Stimulated activated CD4-positive, alpha-beta T cell treated with anti-CD3 and anti-CD28 coated beads, Interleukin-1b, Interleukin-23, amount 100 ng/mL, for 4 hours (primary cell): ENCODE results near the gene WDPCP.
"Not testable (repeated sequence)": the region's sequence is repeated elsewhere in the genome, so short reads cannot be mapped to it uniquely, and the experiment has no call there.

Experiments used
- DNase-seq, 2 donors: peaks; one replicate each; pipeline ENCODE4 v3.0.0-alpha.2; 2020; ENCODE audit warnings: low read depth in 2 of 2

Gene WDPCP

DNA sequence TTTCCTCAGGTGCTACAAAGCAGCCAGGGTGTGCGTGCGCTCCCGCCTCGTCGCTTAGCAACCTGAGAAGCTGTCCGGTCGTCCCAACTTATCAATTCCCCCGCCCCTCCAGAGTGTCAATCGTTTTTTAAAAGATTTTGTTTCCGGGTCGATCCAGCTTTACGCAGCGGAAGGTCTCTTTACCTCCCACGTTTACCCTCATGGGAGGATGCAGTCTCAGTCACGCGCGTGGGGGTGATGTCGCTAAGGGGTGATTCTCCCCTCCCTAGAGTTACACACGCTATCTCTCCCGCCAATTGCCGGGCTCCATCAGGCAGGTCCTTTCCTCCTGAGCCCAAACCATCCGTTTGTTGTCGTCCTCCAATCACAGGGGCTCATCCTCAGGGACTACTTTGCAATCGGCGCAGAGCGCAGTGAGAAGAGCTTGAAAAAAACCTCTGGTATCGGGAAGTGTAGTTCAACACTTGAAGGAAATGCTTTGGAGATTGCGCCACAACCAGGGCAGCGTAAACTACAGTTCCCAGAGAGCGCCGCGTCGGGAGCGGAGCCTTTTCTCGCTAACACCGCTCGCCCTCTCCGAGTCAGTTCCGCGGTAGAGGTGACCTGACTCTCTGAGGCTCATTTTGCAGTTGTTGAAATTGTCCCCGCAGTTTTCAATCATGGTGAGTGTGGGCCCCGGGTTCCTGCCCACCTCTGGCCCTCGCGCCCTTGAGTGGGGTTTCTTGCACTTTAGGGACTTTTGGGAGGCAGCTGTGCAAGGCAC lies at the start of gene WDPCP, which contains the start of gene MDH1:
TSS of gene WDPCP (minus strand) at position 93 of the 763 bp plus-strand sequence. CDS start 206 bp downstream, outside the sequence.
TSS of gene MDH1 (plus strand) at position 579 of the 763 bp plus-strand sequence. CDS start at position 660, 81 bp downstream.
- DNase-seq = peak; percentile 82 to 88

DNA sequence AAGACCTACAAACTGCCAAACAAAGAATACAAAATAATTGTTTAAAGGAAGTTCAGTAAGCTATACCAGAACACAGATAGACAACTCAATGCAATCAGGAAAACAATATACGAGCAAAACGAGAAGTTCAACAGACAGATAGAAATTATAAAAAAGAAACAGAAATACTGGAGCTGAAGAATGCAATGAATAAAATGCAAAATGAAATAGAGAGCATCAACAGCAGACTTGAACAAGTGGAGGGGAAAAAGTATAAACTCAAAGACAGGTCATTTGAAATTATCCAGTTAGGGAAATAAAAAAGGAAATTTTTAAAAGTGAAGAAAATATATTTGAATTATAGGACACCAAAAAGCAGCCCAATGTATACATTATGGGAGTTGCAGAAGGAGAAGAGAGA lies 44.1 kb upstream of the WDPCP start:
- DNase-seq = no peak

- DNase-seq = no peak
These were observed 43.2 kb upstream of the WDPCP start for GRCh38 chr2:63631501-63631900.

GRCh38 chr2:63628403-63628942 lies 40.2 kb upstream of the WDPCP start:
- DNase-seq = no peak

- no peak for DNase-seq
These were observed 39.6 kb upstream of the WDPCP start for GRCh38 chr2:63627866-63628265.

DNA sequence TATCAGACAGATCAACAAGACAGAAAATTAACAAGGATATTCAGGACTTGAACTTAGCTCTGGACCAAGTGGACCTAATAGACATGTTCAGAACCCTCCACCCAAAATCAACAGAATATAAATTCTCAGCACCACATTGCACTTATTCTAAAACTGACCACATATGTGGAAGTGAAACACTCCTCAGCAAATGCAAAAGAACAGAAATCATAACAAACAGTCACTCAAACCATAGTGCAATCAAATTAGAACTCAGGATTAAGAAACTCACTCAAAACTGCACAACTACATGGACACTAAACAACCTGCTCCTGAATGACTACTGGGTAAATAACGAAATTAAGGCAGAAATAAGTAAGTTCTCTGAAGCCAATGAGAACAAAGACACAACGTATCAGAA lies 35.5 kb upstream of the WDPCP start:
- DNase-seq = not testable (repeated sequence)

DNA sequence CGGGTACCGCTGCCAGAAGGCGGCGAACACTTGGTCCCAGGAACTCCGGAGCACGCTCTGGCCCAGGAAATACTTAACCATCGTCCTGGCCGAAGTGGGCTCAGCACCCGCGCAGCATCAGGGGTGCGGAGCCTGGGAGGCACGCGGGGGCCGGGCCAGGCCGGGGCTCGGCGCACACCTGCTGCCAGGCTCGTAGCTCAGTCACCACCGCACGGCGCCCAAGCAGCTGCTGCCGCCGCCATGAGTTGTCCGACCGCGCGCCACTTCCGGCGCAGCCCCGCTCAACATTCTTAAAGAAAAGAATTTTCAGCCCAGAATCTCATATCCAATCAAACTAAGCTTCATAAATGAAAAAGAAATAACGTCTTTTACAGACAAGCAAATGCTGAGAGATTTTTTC lies 34.5 kb upstream of the WDPCP start:
- no peak for DNase-seq

DNA sequence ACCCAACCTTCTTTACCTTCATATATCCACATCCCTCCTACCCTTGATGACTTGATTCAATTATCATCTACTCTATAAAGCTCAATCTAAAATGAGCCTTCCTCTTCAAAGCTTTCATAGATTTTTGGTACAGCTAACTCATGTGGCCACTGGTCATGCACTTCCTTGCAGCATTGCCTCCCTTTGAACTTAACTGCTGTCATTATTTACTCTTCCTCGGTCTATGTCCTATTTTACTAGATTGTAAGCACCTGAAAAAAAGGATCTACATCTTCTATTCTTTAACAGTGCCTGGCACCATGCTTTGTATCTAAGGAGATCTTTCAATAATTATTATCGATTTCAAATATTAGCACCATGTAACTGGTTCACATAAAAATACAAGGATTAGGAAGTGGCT lies 31.1 kb upstream of the WDPCP start:
- no peak for DNase-seq

DNA sequence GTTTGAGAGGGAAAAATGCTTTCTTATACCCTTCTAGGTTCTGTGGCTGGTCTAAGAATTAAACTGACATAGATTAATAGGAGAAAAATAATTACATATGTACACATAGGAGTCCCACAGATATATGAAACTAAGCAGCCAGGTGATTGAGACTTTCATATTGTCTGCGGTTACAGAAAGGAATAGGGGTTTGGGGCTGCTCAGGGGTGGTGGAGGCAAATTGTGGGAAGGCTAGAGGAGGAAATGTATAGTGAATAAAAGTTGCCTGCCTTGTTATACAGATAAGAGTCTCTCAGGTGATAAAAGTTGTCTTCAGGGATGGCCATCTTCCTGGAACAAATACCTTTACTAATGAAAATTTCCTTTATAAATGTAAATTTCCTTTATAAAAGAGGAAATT lies 29.1 kb upstream of the WDPCP start:
- no peak for DNase-seq

DNA sequence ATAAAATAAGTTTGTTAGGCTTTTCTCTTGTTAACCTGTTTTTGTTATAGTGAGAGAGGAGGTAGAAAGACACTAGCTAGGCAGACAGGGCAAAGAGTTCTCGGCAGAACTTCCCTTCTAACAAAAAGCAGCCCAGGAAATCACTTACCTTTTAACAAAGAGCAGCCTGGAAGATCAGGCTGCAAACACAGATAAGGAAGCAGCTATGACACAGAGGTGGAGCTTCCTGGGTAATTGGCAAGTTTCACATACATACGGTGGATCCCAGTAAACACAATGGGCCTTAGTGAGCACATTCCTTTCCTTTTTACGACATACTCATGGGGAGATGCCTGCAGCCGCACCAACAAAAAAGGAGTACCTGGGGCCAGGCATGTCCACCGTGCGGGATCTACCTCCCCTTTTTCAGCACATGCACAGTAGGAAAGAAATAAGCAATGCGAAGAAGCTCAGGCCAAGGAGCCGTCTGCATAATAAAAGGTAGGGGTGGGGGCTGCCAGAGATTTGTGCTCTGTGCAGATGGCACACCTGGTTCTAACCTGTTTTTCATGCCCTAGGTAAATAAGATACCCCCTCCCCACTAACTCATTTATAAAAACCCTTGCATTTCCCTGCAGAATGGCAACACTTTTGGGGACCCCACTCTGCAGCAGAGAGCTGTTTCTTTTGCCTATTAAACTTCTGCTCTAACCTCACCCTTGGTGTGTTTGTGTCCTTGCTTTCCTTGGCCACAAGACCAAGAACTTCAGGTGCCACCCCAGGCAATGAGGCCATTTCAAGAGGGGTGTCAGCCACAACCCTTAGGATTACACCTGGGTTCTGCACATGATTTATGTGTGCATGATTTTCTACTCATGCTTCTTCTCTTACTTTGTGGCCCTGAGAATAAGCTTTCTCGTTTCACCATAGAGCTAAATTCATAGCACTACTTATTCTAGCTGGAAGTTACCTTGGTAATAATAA lies 27.0 kb upstream of the WDPCP start:
- DNase-seq = no peak

DNA sequence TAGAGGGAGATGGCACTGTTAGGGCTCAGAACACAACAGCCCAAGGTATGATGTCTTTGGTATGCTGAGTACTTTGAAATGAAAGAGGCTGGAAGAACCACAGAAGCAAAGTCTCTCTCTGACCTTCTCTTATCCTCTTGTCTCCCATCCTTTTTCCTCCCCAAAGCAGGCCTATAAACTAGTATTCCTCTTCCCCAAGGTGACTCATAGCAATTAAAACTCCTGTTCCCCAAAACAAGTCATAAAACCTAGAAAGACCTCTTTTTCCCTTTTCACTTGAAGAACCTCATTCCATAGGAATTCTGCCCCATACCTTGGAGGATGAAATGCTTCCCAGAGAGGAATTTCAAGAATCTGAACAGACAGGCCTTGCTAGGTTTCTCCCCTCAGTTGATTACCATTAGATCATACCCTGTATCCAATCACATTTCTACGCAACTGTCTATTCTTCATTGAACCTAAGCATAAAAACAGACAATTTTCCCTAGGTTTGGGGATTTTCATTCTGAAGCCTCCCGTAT lies 26.2 kb upstream of the WDPCP start:
- no peak for DNase-seq

GRCh38 chr2:63613391-63613901 lies 25.2 kb upstream of the WDPCP start:
- no peak for DNase-seq

DNA sequence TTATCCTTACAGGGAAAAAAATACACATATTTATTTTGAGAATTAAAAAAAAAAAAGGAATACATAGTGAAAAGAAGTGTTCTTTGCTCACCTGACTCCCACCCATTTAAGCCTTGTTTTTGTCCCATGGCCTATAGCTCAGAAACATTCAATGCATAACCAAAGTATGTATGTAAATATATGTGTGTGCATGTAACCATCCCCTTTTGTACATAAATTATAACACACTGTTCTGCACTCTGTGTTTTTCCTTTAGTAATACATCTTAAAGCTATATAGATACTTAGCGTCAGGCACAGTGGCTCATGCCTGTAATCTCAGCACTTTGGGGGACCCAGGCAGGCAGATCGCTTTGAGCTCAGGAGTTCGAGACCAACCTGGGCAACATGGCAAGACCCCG lies 22.2 kb upstream of the WDPCP start:
- no peak for DNase-seq

- DNase-seq = not testable (repeated sequence)
These were observed 20.6 kb upstream of the WDPCP start for GRCh38 chr2:63608865-63609264.

- no peak for DNase-seq
These were observed 16.4 kb upstream of the WDPCP start for GRCh38 chr2:63604666-63605065.

- no peak for DNase-seq
These were observed 12.7 kb upstream of the WDPCP start for GRCh38 chr2:63600881-63601460.

GRCh38 chr2:63598981-63599380 lies 10.7 kb upstream of the WDPCP start:
- DNase-seq = no peak

GRCh38 chr2:63596401-63596883 lies 8.2 kb upstream of the WDPCP start:
- DNase-seq = no peak

- DNase-seq = no peak
These were observed 6.4 kb upstream of the WDPCP start for GRCh38 chr2:63594660-63595059.

DNA sequence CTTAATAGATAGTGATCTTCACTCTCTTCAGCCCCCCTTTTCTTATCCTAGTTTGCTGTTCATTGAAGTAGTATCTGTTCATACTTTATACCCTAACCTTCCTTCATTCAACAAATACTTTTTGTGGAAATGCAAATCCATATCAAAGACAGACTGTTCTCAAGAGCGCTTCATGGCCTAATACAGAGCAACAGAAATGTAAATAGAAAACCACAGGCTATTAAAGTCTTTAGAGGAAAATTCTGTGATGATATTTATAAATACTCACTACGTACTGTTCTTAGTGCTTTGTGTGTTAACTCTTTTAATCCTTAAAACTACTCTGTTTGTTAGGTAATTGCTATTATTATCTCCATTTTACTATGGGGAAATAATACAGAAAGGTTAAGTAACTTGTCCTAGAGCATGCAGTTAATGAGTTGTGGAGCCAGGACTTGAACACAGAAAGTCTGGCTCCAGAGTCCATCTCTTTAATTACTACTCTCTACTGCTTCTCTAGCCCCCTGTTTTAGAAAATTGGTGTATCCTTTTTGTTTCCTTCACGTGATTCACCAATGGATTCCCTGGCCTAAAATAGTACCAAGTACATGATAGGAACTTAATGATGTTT lies 3.4 kb upstream of the WDPCP start:
- DNase-seq = no peak
